ENCODE data around the gene COL2A1.

Gene COL2A1

GRCh38 chr12:48030173-48030650 lies 25.9 kb upstream of the COL2A1 start:
- DNase-seq (ENCODE audit: low read depth) = no peak

DNA sequence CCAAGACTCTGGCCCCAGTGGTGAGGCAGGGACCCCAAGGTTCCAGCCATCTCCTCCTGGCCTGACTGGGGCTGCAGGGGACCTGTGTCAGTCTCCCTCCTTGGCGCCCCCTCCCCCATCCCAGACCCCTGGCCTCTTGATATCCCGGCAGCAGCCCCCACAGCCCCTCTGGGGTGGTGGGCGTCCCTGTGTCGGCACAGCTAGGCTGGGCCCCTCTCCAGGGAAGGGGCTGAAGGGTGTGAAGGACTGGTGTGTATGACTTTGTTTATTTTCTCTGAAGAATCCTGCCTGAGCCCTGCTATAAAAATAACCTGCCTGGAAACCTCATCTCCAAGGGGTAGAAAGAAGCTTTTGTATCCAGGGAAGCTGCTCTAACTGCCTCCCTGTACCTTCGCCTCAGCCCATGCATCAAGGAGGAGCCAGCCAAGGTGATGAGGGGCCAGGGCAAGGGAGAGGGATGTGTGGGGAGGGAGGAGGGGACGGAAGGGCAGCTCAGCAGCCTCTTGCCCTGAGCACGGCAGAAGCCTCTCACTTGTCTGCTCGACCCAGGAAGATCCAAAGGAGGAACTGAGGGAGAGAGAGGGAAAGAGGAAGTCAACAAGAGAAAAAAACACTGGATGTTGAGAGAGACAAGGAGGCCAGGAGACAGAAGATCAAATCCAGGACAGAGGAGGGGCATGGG lies 25.4 kb upstream of the COL2A1 start:
- no peak for DNase-seq (ENCODE audit: low read depth)

DNA sequence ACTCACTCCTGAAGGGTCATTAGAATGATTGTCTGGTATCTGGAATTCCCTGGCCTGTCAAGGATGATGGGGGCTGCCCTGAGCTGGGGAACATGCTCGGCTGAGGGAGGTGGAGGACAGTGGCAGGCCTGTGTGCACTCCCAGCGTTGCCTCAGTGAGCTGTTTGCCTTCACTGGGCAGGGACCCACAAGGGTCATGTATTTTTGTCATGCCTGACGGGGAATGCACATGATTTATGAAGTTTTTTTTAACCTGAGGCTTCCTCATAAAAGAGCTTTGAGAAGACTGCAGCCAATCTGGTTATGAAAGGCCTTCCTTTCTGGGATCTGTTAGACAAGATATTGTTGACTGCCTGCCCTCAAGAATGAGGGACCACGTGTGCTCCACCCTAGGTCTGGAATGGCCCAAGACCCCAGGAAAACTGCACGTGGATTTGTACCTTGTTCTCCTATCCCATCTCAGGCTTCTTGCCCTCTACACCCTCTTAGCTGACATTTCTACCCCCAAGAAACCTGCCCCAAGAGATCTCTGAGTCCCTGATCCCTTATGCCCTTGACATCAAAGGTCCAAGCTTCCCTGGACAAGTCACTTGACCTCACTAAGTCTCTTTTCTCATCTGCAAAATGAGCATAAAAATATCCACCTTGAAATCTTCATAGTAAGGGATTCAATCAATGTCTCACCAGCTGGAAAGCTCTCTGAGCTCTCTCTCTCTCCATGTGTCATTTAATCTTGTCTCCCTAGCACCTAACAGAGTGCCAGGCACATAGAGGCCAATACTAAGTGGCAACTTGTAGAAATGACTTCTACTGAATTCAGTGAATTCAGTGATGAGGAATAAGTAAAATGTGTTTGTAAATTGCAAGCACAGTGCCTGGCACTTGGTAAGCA lies 24.5 kb upstream of the COL2A1 start:
- no peak for DNase-seq (ENCODE audit: low read depth)

DNA sequence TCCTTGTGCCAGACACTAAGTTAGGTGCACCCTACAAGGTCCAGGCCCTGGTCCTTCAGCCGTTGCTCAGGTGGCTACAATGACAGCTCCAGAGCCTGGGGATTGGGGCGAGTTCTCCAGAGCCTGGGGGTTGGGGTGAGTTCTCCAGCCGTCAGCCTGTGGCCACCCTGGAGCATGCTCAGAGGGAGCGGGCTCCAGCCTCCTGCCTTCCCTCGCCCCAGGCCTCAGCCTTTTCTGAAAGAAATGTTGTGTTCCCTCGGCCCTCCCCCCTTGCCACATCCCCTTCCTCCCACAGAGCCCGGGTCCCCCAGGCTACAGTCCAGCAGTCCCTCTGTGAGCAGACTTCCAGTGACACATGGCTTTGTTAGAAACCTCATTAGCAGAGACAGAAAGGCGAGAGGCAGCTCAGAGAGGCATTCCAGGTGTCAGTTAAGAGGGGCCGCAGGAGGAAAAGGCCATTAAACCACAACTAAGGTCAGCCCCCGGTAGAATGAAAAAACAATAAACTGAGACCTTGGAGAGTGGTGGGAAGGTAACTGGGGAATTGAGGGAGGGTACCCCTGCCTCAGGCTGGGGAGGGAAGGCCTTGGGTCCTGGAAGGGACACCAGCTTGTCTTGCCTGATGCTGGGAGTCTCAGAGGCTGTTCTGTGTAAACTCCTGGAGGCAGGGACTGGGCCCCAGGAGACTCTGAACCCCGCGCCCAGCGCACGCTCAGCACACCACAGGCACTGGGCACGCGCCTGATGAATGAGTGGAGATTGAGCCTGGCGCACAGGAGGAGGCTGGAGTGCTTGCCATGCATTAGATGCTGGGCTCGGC lies 23.1 kb upstream of the COL2A1 start:
- no peak for DNase-seq (ENCODE audit: low read depth)

DNA sequence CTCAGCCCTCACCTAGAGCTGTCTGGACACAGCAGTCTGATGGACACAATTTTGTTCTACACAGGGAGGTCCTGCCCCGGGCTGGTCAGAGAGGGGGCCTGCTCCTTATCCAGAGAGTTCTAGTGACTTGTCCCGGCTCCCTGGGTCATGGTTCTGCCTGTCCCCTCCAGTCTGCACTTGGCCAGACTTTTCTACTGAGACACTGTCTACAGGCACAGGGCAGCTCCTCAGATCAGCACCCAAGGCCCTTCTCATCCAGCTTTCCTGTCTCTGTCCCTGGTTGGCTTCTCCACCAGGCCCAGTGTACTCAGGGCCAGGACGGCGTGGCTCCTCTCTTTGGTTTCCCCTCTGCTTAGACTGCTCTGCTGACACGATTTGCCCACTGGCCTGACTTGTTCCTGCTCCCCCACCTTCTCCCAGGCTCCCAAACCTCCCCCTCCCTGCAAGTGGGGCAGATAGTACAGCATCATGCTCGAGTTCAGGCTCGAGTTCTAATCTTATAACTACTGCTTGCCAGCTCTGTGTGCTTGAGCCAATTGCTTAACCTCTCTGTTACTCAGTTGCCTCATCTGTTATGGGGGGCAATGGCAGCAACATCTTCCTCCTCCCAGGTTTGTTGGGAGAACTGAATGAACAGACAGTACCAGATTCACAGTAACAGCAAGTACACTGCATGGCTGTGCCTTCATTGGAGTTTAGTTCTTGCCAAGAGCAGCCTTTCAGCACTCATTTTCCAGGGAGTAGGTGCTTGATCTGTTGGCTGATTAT lies 22.0 kb upstream of the COL2A1 start:
- DNase-seq (ENCODE audit: low read depth) = no peak

GRCh38 chr12:48025281-48025680 lies 21.0 kb upstream of the COL2A1 start:
- DNase-seq (ENCODE audit: low read depth) = no peak

DNA sequence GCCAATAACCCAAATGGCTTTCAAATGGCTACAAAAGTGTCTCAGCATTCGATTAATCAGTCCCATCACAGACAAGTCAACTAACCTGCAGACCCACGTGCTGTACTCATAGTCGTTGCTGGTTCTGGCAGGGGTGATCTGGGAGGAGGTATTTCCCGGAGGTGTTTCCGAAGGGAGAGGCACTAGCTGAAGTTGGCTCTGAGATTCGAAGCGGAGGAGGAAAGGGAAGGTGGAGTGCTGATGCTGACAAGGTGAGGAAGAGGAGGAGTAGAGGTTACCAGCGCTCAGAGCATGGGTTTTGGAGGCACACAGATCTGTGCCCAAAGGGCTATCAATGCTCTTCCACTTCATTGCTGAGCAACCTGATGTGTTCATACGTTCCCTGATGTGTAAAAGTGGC lies 20.5 kb upstream of the COL2A1 start:
- DNase-seq (ENCODE audit: low read depth) = no peak

- DNase-seq (ENCODE audit: low read depth) = no peak
Measured at GRCh38 chr12:48023386-48023785, 19.1 kb upstream of the COL2A1 start.

GRCh38 chr12:48022676-48023385 lies 18.6 kb upstream of the COL2A1 start:
- no peak for DNase-seq (ENCODE audit: low read depth)

DNA sequence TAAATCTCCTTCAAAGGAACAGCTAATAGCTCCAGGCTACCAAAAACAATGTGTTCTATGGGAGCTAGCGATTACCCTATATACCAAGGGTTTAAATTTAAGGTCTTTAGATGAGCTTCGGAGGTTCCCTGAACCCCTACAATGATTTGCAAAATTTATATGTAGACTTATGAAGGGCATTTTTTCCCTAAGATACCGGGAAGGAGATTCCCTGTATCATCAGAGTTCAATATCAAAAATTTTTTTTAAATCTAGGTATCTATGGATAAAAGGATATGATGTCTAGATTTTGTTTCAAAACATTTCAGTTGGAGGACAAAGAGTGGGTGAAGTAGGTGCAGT lies 17.9 kb upstream of the COL2A1 start:
- DNase-seq (ENCODE audit: low read depth) = no peak

- DNase-seq (ENCODE audit: low read depth) = no peak
Measured at GRCh38 chr12:48021485-48022179, 17.4 kb upstream of the COL2A1 start.

DNA sequence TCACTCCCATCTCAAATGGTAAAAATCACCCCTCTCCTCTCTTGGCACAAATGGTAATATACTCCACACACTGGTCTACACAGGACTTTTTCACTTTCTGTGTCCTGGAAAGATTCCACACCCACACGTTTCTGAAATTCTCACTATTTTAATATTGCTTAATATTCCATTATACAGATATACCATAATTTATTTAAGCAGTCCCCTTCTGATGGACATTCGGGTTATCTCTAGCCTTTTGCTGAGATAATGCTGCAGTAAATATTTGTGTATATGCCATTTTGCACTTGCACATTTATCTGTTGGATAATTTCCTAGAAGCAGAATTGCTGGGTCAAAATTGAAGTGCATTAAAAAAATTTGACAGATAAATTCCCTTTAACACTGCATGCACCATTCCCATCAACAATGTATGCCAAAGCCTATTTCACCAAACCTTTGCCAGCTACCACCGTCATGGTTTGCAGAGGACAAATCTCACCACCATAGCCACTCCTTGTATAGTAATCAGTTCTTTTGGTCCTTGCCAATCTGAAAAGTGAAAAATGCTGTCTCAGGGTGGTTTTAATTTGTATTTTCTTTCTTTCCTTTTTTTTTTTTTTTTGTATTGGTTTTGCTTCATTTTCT lies 15.5 kb upstream of the COL2A1 start:
- DNase-seq (ENCODE audit: low read depth) = no peak

DNA sequence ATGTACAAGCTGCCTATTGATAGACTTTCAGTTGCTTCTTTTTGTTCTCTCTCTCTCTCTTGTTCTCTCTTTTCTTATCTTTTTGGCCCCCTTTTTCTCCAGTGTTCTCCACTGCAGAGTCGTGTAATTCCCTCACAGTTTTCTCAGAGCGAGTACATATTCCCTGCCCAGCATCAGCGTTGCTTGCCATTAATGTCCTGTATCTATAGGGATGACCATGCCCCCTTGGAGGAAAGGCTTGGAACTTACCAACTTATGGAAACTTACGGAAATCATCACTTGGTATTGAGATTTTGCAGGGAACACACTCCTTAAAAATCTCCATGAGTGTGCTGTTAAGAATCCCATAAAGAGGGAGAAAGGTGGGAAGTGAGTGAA lies 14.3 kb upstream of the COL2A1 start:
- no peak for DNase-seq (ENCODE audit: low read depth)

GRCh38 chr12:48017921-48018617 lies 13.8 kb upstream of the COL2A1 start:
- no peak for DNase-seq (ENCODE audit: low read depth)

DNA sequence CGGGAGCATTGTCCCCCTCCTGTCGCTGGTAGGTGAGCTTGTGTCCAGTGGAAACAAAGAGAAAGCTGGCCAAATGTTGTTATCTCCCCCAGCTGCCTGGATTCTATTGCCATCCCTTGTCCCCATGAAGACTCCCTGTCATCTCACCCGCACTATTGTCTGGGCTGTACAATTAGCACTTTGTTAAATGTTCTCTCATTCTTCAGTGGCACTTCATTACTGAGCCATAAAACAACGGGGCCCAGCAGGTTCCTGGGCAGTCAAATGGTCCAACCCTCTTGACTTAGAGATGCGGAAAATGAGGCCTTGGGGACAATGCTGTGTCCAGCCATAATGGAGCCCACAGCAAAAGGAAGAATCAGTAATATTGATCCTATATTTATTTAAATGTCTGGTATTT lies 13.2 kb upstream of the COL2A1 start:
- DNase-seq (ENCODE audit: low read depth) = no peak

DNA sequence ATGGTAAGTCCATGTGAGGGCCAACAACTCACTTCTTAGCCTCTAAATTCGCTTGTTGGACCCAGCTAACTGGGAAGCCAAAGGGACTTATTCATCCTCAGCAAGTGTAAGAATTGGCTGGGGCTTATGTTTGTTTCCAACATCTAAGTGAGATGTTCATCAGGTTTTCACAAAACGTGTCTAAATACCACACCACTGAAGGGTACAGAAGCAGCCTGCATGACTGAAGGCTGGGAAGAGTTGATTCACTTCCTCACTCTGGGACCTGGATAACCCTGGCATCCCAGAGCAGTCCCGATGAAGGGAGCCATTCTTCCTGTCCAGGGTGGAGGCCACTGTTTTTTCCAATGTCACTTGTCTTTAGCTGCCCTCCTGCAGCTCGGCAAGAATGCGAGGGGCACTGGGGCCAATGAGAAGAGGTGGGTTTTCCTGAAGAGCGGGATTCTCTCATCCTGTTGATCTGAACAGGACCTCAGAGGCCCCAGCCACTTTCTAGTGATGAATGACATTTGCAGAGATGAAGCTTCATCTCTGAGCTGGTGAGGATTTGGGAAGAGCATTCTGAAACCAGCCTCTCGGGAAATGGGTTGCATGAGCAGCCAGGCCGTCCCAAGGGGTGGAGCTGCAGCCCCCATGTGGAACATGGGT lies 12.2 kb upstream of the COL2A1 start:
- DNase-seq (ENCODE audit: low read depth) = no peak

GRCh38 chr12:48015954-48016353 lies 11.7 kb upstream of the COL2A1 start:
- no peak for DNase-seq (ENCODE audit: low read depth)

DNA sequence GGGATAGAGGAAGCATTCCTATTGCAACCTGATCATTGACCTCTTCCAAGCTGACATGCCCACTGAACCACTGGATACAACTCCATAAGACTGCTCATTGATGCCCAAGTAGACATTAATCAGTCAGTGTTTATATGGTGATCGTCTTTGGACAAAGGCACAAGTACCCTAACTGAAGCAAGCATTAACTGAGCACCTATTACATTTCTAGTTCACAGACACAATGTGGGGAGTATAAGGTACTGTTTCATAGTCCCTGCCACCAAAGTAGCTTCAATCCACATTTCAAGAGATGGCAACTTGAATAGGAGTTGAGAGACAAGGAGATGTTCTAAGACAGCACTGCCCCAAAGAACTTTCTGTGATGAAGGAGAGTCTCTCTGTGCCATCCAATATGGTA lies 10.9 kb upstream of the COL2A1 start:
- no peak for DNase-seq (ENCODE audit: low read depth)

GRCh38 chr12:48013287-48013686 lies 9.0 kb upstream of the COL2A1 start:
- DNase-seq (ENCODE audit: low read depth) = no peak

Data from stimulated activated CD4-positive, alpha-beta T cell treated with anti-CD3 and anti-CD28 coated beads, Interleukin-2, amount 100 ng/mL, for 4 hours (primary cell).